Measurements from ENCODE around the gene NPTXR.

The NPTXR gene

GRCh38 chr22:38850941-38851849 lies 7.4 kb upstream of the NPTXR start:
- no peak for DNase-seq

GRCh38 chr22:38850399-38850798 lies 6.6 kb upstream of the NPTXR start:
- DNase-seq = no peak

GRCh38 chr22:38849811-38850210 lies 6.0 kb upstream of the NPTXR start:
- DNase-seq = no peak

DNA sequence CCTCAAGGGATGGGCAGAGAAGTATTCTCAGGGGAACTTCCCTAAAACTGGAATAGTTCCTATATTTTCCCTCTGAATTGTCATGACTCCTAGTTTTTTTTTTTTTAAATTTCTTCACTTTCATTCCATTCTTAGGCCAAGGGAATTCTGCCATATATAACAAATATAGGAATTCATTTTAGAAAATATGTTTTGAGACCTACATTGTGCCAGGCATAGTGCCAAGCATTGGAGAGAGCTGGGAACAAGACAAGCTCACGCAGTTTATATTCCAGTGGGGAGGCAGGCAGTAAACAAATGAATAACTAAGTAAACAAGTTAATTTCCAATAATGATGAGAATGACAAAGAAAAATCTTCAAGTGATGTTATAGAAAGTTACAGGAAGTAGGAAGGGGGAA lies 2.6 kb upstream of the NPTXR start:
- DNase-seq = no peak

DNA sequence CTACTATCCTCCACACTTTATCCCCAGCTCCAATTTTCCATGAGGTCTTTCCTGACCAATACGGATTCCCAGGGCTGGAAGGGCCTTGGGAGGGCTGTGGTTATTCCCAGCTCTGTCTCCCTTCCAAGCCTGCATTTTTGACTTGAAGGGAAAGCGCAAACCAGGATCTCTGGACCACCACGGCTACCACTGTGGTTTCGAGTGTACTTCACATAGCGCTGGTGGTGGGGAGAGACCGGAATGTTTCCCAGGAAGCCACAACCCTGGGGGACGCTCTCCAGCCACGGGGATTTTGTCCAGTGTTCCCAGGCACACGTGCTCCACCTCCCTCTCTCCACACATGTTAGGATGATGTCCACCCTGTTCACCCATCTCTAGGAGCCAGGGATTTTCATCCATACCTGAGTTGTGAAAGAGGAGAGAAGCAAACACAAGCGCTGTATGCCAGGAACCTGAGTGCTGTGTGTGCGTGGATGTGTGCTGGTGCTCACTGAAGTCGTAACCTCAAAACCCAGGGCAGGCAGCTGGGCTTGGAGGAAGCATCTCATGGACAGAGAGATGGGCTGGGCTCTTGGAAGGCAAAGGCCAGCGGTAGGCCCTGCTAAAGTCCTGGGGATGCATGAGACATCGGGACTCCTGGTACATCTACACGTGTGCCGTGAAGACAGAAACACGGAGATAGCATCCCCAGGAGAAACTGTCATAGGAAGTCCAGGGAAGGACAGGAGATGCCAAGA lies 1.3 kb upstream of the NPTXR start:
- DNase-seq = no peak

GRCh38 chr22:38844315-38845003 lies 631 bp upstream of the NPTXR start:
- no peak for DNase-seq

DNA sequence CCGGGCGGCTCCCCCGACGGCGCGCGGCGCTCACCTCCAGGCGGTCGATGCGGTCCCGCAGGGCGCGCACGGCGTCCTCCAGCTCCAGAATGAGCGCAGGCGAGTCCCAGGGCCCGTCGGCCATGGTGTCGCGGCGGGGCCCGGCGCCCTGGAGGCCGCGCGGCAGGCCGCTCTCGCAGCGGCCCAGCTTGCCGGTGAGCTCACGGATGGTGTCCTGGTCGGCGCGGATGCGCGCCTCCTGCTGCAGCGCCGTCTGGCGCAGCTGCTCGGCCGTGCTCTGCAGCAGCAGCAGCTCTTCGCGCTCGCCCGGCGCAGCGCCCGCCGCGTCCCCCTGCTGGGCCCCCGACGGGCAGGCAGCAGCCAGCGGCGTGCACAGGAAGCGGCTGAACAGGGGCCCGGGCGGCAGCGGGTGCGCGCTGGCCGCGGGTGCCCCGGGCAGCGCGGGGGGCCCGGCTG lies 599 bp downstream of the NPTXR start:
- no peak for DNase-seq

GRCh38 chr22:38842512-38843200 lies 1.2 kb downstream of the NPTXR start:
- no peak for DNase-seq

GRCh38 chr22:38841635-38842034 lies 2.2 kb downstream of the NPTXR start:
- DNase-seq = no peak

DNA sequence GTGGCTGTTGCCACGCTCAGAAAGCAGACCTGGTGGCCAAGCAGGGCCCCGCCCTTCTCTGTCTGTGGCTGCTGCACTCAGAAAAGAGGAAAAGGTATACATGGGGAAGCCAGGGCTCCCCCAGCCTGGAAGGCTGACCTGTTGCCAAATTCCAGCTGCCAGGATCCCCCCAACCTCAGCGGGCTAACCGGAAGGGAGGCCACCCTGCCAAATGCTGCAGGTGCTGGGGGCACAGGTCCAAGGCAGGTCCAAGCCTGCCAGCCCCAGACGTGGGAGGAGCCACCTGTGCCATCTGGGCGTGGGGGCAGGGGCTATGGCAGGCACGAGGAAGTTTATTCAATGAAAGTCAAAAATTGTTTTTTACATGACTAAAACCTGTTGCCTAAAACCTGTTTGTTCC lies 2.6 kb downstream of the NPTXR start:
- no peak for DNase-seq

DNA sequence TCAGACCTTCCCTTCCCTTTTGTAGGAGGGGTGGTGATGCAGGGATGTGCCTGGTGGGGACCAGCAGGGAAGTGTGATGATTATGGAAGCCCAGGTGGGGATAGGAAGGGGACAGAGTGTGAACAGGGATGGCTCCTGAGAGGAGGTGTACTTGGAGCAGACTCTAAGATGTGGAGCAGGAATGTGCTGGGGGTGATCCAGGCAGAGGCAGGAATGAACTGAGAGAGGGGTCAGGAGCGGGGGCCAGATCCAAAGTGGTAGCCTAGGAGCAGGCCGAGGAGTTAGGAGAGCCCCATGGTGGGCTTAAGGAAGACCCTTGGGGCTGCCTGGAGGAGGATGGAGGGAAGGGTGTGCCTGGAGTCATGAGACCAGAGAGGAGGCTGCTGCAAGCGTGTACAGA lies 3.7 kb downstream of the NPTXR start:
- no peak for DNase-seq

- no peak for DNase-seq
Observed at GRCh38 chr22:38839686-38840085, 4.1 kb downstream of the NPTXR start.

DNA sequence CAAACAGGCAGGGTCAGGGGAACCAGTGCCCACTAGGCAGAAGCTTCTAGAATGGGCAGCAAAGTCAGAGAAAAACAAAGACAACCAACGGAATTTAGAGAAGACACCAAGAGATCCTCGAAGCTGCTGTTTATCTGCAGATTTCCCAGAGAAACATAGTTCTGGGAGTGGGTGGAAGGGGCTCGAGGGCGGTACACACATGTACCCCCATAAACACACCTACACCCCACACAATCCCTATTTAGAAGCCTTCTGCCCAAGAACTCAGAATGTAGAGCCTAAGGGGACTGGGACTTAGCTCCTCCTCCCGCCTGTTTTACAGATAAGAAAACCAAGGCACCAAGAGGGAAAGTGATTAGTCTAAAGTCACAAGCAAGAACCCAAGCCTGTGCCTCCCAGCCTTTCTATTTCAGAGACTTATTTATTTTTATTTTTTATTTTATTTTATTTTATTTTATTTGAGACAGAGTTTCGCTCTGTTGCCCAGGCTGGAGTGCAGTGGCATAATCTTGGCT lies 6.4 kb downstream of the NPTXR start:
- DNase-seq = no peak

DNA sequence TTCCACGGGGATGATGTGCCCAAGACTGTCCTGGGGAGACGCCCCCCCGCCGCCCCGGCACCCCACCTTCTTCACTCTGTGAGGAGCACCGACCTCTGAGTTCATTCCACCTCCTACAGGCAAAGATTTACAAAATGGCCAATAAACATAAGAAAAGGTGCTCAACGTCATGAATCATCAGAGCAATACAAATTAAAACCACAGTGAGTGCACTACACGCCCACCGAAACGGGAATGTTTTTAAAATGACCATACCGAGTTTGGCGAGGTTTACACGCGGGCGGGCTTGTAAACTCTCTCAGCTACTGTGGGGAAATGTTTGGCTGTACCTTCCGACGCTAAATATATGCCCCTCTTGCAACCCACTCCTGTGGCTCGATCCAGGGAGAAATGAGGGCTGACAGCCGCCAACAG lies 7.9 kb downstream of the NPTXR start:
- DNase-seq = no peak

GRCh38 chr22:38834991-38835390 lies 8.8 kb downstream of the NPTXR start:
- no peak for DNase-seq

GRCh38 chr22:38834215-38834953 lies 9.4 kb downstream of the NPTXR start:
- DNase-seq = no peak

- DNase-seq = no peak
Observed at GRCh38 chr22:38833061-38833460, 10.8 kb downstream of the NPTXR start.

- no peak for DNase-seq
Observed at GRCh38 chr22:38832005-38832978, 11.5 kb downstream of the NPTXR start.

GRCh38 chr22:38831166-38831945 lies 12.5 kb downstream of the NPTXR start:
- no peak for DNase-seq

DNA sequence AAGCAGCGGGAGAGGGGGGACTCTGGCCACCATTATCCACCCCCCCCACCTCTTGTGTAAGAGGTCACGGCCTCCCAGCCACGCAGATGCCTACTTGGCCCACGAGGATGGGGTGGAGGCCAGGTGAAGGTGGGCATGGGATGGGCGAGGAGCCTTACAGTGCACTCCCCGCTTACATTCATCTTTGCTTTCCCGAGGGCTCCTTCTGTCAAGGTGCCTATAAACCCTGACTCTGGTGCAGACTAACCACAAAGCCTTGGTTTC lies 13.1 kb downstream of the NPTXR start:
- DNase-seq = no peak
